Measurements from ENCODE around the gene MOBP. TPM values are rescaled to one million over a fixed set of nuclear protein-coding genes. Genes with fewer than 3 reads are reported as not detected.

The MOBP gene
- total and polyA plus RNA-seq, 2 of the 4 experiments (the other 2 are of a cell fraction), result not detected

DNA sequence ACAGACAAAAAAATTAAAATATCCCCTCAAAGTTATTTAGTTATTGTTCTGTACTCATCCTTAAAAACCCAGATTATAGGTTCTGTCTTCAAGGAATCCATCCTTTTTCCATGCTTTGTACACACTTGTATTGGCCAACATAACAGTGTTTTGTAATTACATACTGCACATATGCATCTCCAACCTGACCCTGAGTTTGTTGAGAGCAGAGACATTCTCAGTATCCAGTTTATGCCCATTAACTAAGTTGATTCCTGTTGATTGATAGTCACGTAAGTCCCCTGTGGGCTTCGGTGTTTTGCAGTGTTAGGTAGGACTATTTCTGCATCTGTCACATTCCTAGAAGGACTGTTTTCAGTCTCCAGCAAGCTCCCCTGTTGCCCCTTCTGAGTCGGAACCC, 33.6 kb downstream of the MOBP start:
- H2BK15ac ChIP-seq (ENCODE audit: low read depth, low read length), result no peak overlapping the region
- no peak overlapping the region for H3K14ac ChIP-seq (replicated peaks; ENCODE audit: low read depth, low read length)
- H3K27me3 ChIP-seq (ENCODE audit: control insufficient read depth, insufficient read depth, low read length), result peaks cover 16% of the 10 kb centered on the region
- no peak overlapping the region for H2AFZ ChIP-seq (replicated peaks; ENCODE audit: low read length, poor library complexity)
- no peak overlapping the region for H4K91ac ChIP-seq (ENCODE audit: insufficient read depth, low read depth, low read length)
- WGBS, 2 experiments (ENCODE audit: extremely low coverage in 2 of 2, insufficient read length in 1 of 2), result no CpG with 5 or more reads among the region's 3 CpGs
- no TSS peak for BruUV-seq (replicated peaks)
- H4K8ac ChIP-seq (ENCODE audit: low read depth in 2 of 2, low read length in 2 of 2), result no peak overlapping the region
- TF ChIP-seq RFX5 (IDR thresholded peaks at IDR 0.05; ENCODE audit: low read depth, low read length), result no peak
- TF ChIP-seq, protein P1, sequence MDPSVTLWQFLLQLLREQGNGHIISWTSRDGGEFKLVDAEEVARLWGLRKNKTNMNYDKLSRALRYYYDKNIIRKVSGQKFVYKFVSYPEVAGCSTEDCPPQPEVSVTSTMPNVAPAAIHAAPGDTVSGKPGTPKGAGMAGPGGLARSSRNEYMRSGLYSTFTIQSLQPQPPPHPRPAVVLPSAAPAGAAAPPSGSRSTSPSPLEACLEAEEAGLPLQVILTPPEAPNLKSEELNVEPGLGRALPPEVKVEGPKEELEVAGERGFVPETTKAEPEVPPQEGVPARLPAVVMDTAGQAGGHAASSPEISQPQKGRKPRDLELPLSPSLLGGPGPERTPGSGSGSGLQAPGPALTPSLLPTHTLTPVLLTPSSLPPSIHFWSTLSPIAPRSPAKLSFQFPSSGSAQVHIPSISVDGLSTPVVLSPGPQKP (IDR thresholded peaks at IDR 0.05; ENCODE audit: borderline replicate concordance, low read depth, low read length), result no peak
- no peak overlapping the region for H2AK9ac ChIP-seq (replicated peaks; ENCODE audit: low read depth, low read length, poor library complexity)
- ChIA-PET POLR2A (ENCODE audit: unreplicated experiment) (no interaction called here), CTCF (no interaction called here)
- H3K4me3 ChIP-seq (ENCODE audit: insufficient read depth, low read depth, low read length), result no peak overlapping the region
- H2BK5ac ChIP-seq (ENCODE audit: low read depth, low read length, poor library complexity, severe bottlenecking), result no peak overlapping the region
- no peak overlapping the region for H3K18ac ChIP-seq (ENCODE audit: low read depth, low read length)
- DNase-seq (no peak), ATAC-seq (ENCODE audit: low read depth) (no peak)
- dilution Hi-C loops (cut with HindIII; ENCODE audit: low sequenced_read_pairs, unreplicated experiment) (no loop called here), intact Hi-C loops (cut with micrococcal nuclease) (no loop called here), in situ Hi-C loops (cut with MboI; ENCODE audit: low sequenced_read_pairs) (loop anchor here (5.0 kb wide), 1 partner anchor 54 kb away; no protein-coding TSS in a partner anchor)
- no peak overlapping the region for H3K4me2 ChIP-seq (ENCODE audit: low read depth, low read length)
- no peaks in the 10 kb centered on the region for H3K36me3 ChIP-seq (ENCODE audit: control insufficient read depth, insufficient read depth, low read length)
- H3K4me1 ChIP-seq (ENCODE audit: control insufficient read depth, insufficient read depth, low read length), result no peaks in the 10 kb centered on the region
- no peak overlapping the region for H4K5ac ChIP-seq (ENCODE audit: low read depth, low read length)
- no peak overlapping the region for H3K9ac ChIP-seq (ENCODE audit: low read depth, low read length)
- H3K9me3 ChIP-seq (ENCODE audit: control insufficient read depth, insufficient read depth, low read length), result no peaks in the 10 kb centered on the region
- no peaks in the 10 kb centered on the region for H4K20me1 ChIP-seq (ENCODE audit: insufficient read depth, low read length)
- H2BK120ac ChIP-seq (ENCODE audit: low read depth, low read length), result no peak overlapping the region
- no peak overlapping the region for H3K23ac ChIP-seq (ENCODE audit: low read depth, low read length)
- no peak overlapping the region for H2BK20ac ChIP-seq (ENCODE audit: low read depth, low read length)
- H3K79me1 ChIP-seq (ENCODE audit: low read depth in 1 of 2, low read length in 2 of 2), result no peaks in the 10 kb centered on the region
- H2AK5ac ChIP-seq (ENCODE audit: low read depth, low read length), result no peak overlapping the region
- H3K4ac ChIP-seq (ENCODE audit: low read depth, low read length), result no peak overlapping the region
- no peaks in the 10 kb centered on the region for H3K9me1 ChIP-seq (ENCODE audit: insufficient read depth, low read length)
- no peak overlapping the region for H3K27ac ChIP-seq (ENCODE audit: insufficient read depth, low read length)
- no peak overlapping the region for H3K56ac ChIP-seq (ENCODE audit: extremely low read depth, insufficient read depth, low read length)
